Measurements from ENCODE around the gene ANHX. TPM values are rescaled to one million over a fixed set of nuclear protein-coding genes. Genes with fewer than 3 reads are reported as not detected.

The ANHX gene
- total RNA-seq, 2 donors from 2014 or later, result not detected

- DNase-seq (ENCODE audit: low spot score), result no peak
- intact Hi-C loops (cut with DNase I), result no loop called here
Observed at GRCh38 chr12:133204264-133204603, 31.4 kb downstream of the ANHX start.

- no peak for DNase-seq (ENCODE audit: low spot score)
Observed at GRCh38 chr12:133203344-133204263, 32.1 kb downstream of the ANHX start.

DNA sequence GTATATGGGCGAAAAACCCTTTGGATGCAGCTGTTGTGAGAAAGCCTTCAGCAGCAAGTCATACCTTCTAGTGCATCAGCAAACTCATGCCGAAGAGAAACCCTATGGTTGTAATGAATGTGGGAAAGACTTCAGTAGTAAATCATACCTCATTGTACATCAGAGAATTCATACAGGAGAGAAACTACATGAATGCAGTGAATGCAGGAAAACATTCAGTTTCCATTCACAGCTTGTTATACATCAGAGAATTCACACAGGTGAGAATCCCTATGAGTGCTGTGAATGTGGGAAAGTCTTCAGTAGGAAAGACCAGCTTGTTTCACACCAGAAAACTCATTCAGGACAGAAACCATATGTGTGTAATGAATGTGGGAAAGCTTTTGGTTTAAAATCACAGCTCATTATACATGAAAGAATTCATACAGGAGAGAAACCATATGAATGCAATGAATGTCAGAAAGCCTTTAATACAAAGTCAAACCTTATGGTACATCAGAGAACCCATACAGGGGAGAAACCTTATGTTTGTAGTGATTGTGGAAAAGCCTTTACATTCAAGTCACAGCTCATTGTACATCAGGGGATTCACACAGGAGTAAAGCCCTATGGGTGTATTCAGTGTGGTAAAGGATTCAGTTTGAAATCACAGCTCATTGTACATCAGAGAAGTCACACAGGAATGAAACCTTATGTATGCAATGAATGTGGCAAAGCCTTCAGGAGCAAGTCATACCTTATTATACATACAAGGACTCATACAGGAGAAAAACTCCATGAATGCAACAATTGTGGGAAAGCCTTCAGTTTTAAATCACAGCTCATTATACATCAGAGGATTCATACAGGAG is 33.0 kb downstream of the ANHX start:
- DNase-seq (ENCODE audit: low spot score), result no peak
- intact Hi-C loops (cut with DNase I), result no loop called here

More at GRCh38 chr12:133203344-133204263, 32.1 kb downstream of the ANHX start:
- intact Hi-C loops (cut with DNase I), result no loop called here

- intact Hi-C loops (cut with DNase I), result no loop called here
- no peak for DNase-seq (ENCODE audit: low spot score)
Observed at GRCh38 chr12:133201888-133202287, 33.8 kb downstream of the ANHX start.

GRCh38 chr12:133192847-133193246 is 42.8 kb downstream of the ANHX start:
- DNase-seq (ENCODE audit: low spot score), result no peak
- intact Hi-C loops (cut with DNase I), result no loop called here

DNA sequence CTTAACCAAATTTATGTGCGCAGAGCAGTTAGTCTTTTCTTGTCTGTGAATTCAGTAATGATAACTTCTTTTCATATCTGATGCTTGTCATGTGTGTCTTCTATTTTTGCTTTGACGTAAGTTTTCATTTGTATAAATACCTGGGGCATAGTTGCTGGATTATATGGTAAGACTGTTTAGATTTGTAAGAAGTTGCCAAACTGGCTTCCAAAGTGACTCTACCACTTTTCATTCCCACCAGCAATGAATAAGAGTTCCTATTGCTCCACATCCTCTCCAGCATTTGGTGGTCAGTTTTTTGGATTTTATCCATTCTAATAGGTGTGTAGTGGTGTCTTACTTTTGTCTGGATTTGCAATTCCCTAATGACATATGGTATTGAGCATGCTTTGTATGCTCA is 45.5 kb downstream of the ANHX start:
- DNase-seq (ENCODE audit: low spot score), result no peak
- intact Hi-C loops (cut with DNase I), result no loop called here

DNA sequence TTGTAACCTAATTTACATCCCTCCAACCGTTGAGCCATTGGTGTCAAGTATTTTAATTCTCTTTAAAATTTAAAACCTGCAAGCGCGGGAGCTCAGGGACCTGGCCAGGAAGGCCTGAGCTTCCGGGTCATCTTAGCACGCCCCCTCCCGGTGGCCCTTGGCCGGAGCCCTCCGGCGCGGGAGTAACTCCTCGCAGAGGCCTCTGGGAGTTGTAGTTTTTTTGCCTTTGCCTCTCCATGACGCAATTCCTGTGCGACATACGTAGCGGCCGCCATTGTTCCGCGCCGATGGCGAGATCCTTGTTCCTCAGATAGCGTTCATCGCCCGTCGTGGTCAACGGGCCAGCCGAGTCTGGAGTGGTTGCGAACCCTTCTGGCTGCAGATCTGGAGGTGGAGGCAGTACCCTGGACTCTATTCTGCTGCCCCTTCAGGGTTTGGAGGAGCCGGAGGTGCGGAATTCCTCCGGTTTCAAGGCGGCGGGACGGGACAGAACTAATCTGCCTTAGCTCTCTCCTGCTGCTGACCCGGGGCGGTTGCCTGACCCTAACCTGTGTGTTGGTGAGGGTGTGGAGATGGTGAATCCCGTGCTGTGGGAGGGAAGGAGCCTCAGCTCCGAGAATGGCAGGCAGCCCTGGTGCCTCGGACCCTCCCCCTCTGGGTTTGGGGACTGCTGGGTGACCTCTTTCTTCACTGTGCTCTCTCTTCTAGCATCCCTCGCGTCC is 54.3 kb downstream of the ANHX start, which contains the start of gene ZNF268:
TSS of gene ZNF268 (plus strand) at position 258 of the 722 bp plus-strand sequence. CDS start 503 bp downstream, outside the sequence.
- intact Hi-C loops (cut with DNase I), result no loop called here
- DNase-seq (ENCODE audit: low spot score), result peak; percentile 96

DNA sequence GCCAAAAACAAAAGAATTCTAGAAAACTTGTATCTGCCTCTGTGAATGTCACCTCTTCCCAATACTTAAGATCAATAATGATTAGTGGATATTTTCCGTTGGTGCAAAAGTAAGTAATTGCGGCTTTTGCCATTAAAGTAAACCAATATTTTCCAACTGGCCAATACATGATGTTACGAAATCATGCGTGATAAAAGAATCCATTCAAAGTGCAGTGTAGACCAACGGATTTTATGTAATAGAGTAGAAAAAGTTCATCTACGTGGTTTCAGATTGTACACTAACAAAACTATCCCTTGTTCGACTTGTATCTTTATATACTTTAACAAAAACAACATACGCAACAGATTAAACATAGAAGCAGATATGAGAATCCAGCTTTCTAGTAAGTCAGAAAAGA is 55.0 kb downstream of the ANHX start:
- DNase-seq (ENCODE audit: low spot score), result no peak
- intact Hi-C loops (cut with DNase I), result no loop called here

DNA sequence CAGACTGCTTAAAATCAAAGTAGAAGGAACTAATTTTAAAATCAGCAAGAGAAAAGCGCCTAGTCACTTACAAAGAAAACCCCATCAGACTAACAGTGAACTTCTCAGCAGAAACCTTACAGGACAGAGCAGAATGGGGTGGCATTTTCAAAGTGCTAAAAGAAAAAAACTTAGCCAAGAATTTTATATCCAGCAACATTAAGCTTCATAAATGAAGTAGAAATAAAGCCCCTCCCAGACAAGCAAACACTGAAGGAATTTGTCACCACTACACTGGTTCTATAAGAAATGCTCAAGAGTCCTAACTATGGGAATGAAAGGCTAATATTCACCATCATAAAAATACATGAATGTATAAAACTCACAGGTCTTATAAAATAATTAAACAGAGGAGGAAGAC is 60.8 kb downstream of the ANHX start:
- intact Hi-C loops (cut with DNase I), result no loop called here
- DNase-seq (ENCODE audit: low spot score), result no peak

- DNase-seq (ENCODE audit: low spot score), result no peak
- intact Hi-C loops (cut with DNase I), result no loop called here
Observed at GRCh38 chr12:133172491-133172890, 63.2 kb downstream of the ANHX start.

Other genes starting within 250 kb of the ANHX start
- gene ZNF26, start 249.5 kb downstream of the ANHX start, total RNA-seq, result 10 to 100 TPM in 1 of 2 donors, 1 to 10 TPM in 1; 8.6 to 10.2 TPM
- 10 to 100 TPM; 21.7 to 22.4 TPM for gene ZNF84, start 198.4 kb downstream of the ANHX start, total RNA-seq
- 10 to 100 TPM; 11.2 to 13.4 TPM for gene ZNF140, start 155.0 kb downstream of the ANHX start, total RNA-seq
- gene ZNF891, start 105.6 kb downstream of the ANHX start, total RNA-seq, result 1 to 10 TPM; 2.5 to 2.8 TPM
- gene ZNF10, start 105.2 kb downstream of the ANHX start, total RNA-seq, result 10 to 100 TPM in 1 of 2 donors, 1 to 10 TPM in 1; 9.2 to 10.5 TPM
- gene ZNF268, start 54.4 kb downstream of the ANHX start, total RNA-seq, result 10 to 100 TPM; 19.0 to 20.4 TPM

Data from posterior vena cava (tissue), 2 donors.